Smooth muscle cell (in vitro differentiated cells): Measurements from ENCODE around the gene TDO2. TPM values are rescaled to one million over a fixed set of nuclear protein-coding genes. Genes with fewer than 3 reads are reported as not detected.

Experiments used
- DNase-seq: peaks from one replicate; lab custom pipeline; 2025; ENCODE audit not compliant: unreplicated experiment; lab: John Stamatoyannopoulos, UW
- H2AFZ ChIP-seq: fragments of 200-600 bp; sonication (generic); 2 replicates; pipeline ENCODE4 v1.6.0; 2016; ENCODE audit warnings: antibody characterized with exemption, low read depth, mild to moderate bottlenecking
- H3F3A ChIP-seq: fragments of 200-600 bp; sonication (generic); 2 replicates; pipeline ENCODE4 v1.6.0; 2017; ENCODE audit warnings: antibody characterized with exemption, low read depth
- H3K27ac ChIP-seq: fragments of 200-600 bp; sonication (generic); 2 replicates; pipeline ENCODE4 v1.5.1; 2016; ENCODE audit warnings: low read depth, mild to moderate bottlenecking
- H3K27me3 ChIP-seq: fragments of 200-600 bp; sonication (generic); 2 replicates; pipeline ENCODE4 v1.6.1; 2016; ENCODE audit warnings: low read depth, mild to moderate bottlenecking
- H3K36me3 ChIP-seq: fragments of 200-600 bp; sonication (generic); 2 replicates; pipeline ENCODE4 v1.5.1; 2016; ENCODE audit warnings: low read depth
- H3K4me1 ChIP-seq: fragments of 200-600 bp; sonication (generic); 2 replicates; pipeline ENCODE4 v1.5.1; 2016; ENCODE audit warnings: low read depth
- H3K4me2 ChIP-seq: fragments of 200-600 bp; sonication (generic); 2 replicates; pipeline ENCODE4 v1.6.0; 2016; ENCODE audit warnings: mild to moderate bottlenecking
- H3K4me3 ChIP-seq: fragments of 200-600 bp; sonication (generic); 2 replicates; pipeline ENCODE4 v1.5.1; 2016; ENCODE audit warnings: mild to moderate bottlenecking
- H3K79me2 ChIP-seq: fragments of 200-600 bp; sonication (generic); 2 replicates; pipeline ENCODE4 v1.6.0; 2016; ENCODE audit warnings: low read depth, mild to moderate bottlenecking
- H3K9ac ChIP-seq: fragments of 200-600 bp; sonication (generic); 2 replicates; pipeline ENCODE4 v1.6.0; 2016; ENCODE audit warnings: low read depth
- H3K9me3 ChIP-seq: fragments of 200-600 bp; sonication (generic); replicated peaks from 2 replicates; pipeline ENCODE4 v1.5.1; 2016; ENCODE audit warnings: low read depth
- H4K20me1 ChIP-seq: fragments of 200-600 bp; sonication (generic); 2 replicates; pipeline ENCODE4 v1.6.0; 2016; ENCODE audit warnings: low read depth
- CTCF ChIP-seq: fragments of 200-600 bp; sonication (generic); IDR thresholded peaks from 2 replicates; pipeline ENCODE4 v1.5.1; 2017; ENCODE audit warnings: borderline replicate concordance, mild to moderate bottlenecking, antibody characterized with exemption; ENCODE audit not compliant: insufficient read depth, poor library complexity, severe bottlenecking
- WGBS: methylation state at CpG from one replicate; pipeline ENCODE4 v1.1.7; 2016; ENCODE audit warnings: low lambda C conversion rate; 5-methylcytosine and 5-hydroxymethylcytosine counted together
- polyA plus RNA-seq: library from polyadenylated mRNA; unstranded; fragments of >200 nt; fragmentation: Nextera tagmentation; extraction: Ambion mirVana; gene quantifications from 2 replicates; pipeline ENCODE4 v1.2.1, GENCODE V29; 2016
- total RNA-seq: library from RNA; depleted of rRNA; stranded (reverse); fragments of >200 nt; gene quantifications from 2 replicates; pipeline ENCODE4 v1.2.3, GENCODE V29; 2014

The TDO2 gene
- total and polyA plus RNA-seq, 2 experiments from 2014 or later: 151 to 180 TPM

- peak overlapping the region; percentile 79 for H3K4me2 ChIP-seq
- peaks cover 12% of the 10 kb centered on the region for H3K4me1 ChIP-seq
- WGBS: 87% methylated on average over 1 of the region's 1 CpG
- H3K4me3 ChIP-seq: peak overlapping the region; percentile 50
- no peaks in the 10 kb centered on the region for H3K36me3 ChIP-seq
- DNase-seq: no peak
- H3K9me3 ChIP-seq: no peaks in the 10 kb centered on the region
- H3K27ac ChIP-seq: peak overlapping the region; percentile 94
- no peaks in the 10 kb centered on the region for H4K20me1 ChIP-seq
- peaks cover 30% of the 10 kb centered on the region for H3K79me2 ChIP-seq
- peaks cover 10% of the 10 kb centered on the region for H3F3A ChIP-seq
- H2AFZ ChIP-seq: no peak overlapping the region
- no peaks in the 10 kb centered on the region for H3K27me3 ChIP-seq
- peak overlapping the region; percentile 83 for H3K9ac ChIP-seq
- no peak for TF ChIP-seq CTCF
These were observed 4.1 kb downstream of the TDO2 start for GRCh38 chr4:155907556-155907955.

- peaks cover 12% of the 10 kb centered on the region for H3F3A ChIP-seq
- H3K27ac ChIP-seq: peak overlapping the region; percentile 94
- H3K9ac ChIP-seq: no peak overlapping the region
- peaks cover 30% of the 10 kb centered on the region for H3K79me2 ChIP-seq
- no peak for DNase-seq
- peak overlapping the region; percentile 79 for H3K4me2 ChIP-seq
- no peaks in the 10 kb centered on the region for H3K36me3 ChIP-seq
- no peaks in the 10 kb centered on the region for H3K9me3 ChIP-seq
- no peaks in the 10 kb centered on the region for H4K20me1 ChIP-seq
- H3K4me1 ChIP-seq: peaks cover 12% of the 10 kb centered on the region
- no peak overlapping the region for H2AFZ ChIP-seq
- H3K27me3 ChIP-seq: no peaks in the 10 kb centered on the region
- WGBS: over 99% methylated on average over 4 of the region's 4 CpGs
- H3K4me3 ChIP-seq: no peak overlapping the region
- TF ChIP-seq CTCF: no peak
These were observed 5.0 kb downstream of the TDO2 start for GRCh38 chr4:155908187-155909139.

GRCh38 chr4:155909615-155910226, 6.2 kb downstream of the TDO2 start:
- Histone ChIP-seq H3K4me2 (peak overlapping the region; percentile 23), H3K79me2 (peaks cover 19% of the 10 kb centered on the region), H4K20me1 (no peaks in the 10 kb centered on the region), H3K9me3 (no peaks in the 10 kb centered on the region), H3K27me3 (no peaks in the 10 kb centered on the region), H3K27ac (peak overlapping the region; percentile 42), H3K9ac (no peak overlapping the region), H3K36me3 (no peaks in the 10 kb centered on the region), H3F3A (peaks cover 12% of the 10 kb centered on the region), H2AFZ (no peak overlapping the region), H3K4me1 (peaks cover 14% of the 10 kb centered on the region), H3K4me3 (no peak overlapping the region)
- TF ChIP-seq CTCF: no peak
- WGBS: 91% methylated on average over 3 of the region's 3 CpGs
- no peak for DNase-seq
